ENCODE results near the gene RMI1.
"Not testable (repeated sequence)": the region's sequence is repeated elsewhere in the genome, so short reads cannot be mapped to it uniquely, and the experiment has no call there.

RMI1 gene

DNA sequence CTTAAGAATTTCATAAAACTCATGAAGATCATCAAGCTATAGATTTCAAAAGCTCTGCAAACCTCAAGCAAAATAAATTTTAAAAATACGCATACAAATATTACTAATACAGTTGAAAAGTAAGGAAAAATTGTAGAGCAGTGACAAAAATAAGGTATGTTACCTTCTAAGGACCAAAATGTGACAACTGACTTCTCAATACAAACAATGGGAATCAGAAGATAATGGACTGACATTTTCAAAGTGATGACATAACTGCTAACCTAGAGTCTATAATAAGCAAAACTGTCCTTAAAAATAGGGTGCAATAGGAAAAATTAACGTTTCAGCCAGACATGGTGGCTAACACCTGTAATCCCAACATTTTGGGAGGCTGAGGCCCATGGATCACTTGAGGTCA lies 27.1 kb downstream of the RMI1 start:
- DNase-seq (ENCODE audit: low read depth): no peak

GRCh38 chr9:84024041-84024575 lies 43.5 kb downstream of the RMI1 start:
- DNase-seq (ENCODE audit: low read depth): no peak

DNA sequence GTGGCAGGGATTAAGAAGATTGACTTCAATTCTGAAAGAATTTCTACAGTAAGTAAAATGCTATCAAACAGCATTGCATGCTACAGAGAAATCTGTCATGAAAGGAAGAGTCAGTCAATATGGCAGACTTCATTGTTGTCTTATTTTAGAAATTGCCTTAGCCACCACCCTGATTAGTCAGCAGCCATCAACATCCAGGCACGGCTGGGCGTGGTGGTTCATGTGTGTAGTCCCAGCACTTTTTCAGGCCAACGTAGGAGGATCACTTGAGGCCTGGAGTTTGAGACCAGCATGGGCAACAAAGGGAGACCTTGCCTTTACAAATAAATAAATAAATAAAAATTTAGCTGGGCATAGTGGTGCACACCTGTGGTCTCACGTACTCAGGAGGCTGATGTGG lies 46.6 kb downstream of the RMI1 start:
- no peak for DNase-seq (ENCODE audit: low read depth)

GRCh38 chr9:84031534-84031933 lies 50.9 kb downstream of the RMI1 start:
- no peak for DNase-seq (ENCODE audit: low read depth)

- DNase-seq (ENCODE audit: low read depth): not testable (repeated sequence)
Measured at GRCh38 chr9:84041857-84042256, 61.3 kb downstream of the RMI1 start.

DNA sequence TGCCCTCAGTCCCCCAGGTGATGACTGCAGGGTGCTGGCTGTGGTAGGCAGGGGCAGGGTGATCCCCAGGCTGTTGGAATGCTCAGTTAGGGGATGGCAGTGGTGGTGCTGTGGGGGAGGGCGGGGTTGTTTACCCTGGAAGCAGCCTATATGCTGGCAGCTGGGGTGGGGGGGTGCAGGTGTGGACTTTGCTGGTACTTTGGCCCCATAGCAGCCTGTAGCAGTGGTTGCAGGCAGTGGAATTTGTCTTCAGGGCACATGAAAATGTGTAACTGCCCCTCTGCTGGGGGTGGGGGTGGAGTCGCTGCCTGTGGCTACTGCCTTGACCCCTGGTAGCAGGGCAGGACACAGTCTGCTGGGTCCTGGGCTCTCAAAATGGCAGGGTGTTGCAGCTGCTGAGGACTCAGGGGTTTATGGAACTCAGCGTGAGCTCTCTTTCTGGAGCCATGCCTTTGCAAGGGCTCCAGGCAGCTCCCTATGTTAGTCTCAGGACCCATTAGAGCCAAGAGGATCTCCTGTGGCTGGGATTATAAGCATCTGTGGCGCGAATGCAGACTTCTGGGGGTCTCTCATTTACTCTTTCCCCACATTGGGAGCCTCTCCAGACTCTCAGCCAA lies 65.0 kb downstream of the RMI1 start:
- no peak for DNase-seq (ENCODE audit: low read depth)
